ENCODE data around the gene TMIGD3.

The TMIGD3 gene

DNA sequence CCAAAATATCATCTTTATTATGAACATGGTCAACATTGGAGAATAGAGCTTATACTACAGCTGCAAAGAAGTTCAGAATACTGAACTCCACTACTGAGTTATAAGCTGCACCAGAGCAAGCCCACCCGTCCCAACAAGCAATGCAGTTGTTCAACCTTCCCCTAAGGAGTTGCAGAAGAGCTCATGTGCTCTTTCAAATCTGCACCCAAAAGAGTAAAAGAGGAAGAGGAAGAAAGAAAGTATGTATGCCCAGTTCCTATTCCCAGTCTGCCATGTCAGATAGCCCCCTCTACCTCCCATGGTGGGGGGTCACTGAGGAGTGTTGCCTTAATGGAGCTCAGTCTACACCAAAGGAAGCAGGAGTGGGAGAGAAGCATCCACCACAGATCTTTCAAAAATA, 22.8 kb downstream of the TMIGD3 start:
- H3K4me3 ChIP-seq (ENCODE audit: low read depth, low read length) = no peak overlapping the region
- no peak for DNase-seq (ENCODE audit: low read depth)

GRCh38 chr1:111476761-111477309, 26.6 kb downstream of the TMIGD3 start:
- no peak overlapping the region for H3K4me3 ChIP-seq (ENCODE audit: low read depth, low read length)
- no peak for DNase-seq (ENCODE audit: low read depth)

DNA sequence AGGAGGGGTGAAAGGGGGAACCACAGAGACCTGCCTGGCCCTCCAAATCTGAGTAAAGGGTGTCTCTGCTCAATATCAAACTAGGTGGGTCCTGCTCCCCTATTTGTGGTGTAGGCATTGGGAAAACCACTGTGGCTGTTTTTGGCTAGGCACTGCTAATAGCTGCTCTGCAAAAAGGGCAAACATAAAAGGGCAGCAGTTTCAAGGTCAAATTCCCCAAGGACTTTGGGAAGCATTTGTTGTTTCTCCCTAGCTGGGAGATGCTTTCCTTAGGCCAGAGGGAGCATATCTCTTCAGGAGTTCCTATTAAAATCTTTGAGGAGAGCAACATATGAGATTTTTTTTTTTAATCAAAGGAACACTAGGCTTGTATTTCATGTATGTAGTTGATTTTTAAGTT, 27.2 kb downstream of the TMIGD3 start:
- DNase-seq (ENCODE audit: low read depth) = no peak
- no peak overlapping the region for H3K4me3 ChIP-seq (ENCODE audit: low read depth, low read length)

- no peak overlapping the region for H3K4me3 ChIP-seq (ENCODE audit: low read depth, low read length)
- no peak for DNase-seq (ENCODE audit: low read depth)
These were observed 27.7 kb downstream of the TMIGD3 start for GRCh38 chr1:111475701-111476100.

DNA sequence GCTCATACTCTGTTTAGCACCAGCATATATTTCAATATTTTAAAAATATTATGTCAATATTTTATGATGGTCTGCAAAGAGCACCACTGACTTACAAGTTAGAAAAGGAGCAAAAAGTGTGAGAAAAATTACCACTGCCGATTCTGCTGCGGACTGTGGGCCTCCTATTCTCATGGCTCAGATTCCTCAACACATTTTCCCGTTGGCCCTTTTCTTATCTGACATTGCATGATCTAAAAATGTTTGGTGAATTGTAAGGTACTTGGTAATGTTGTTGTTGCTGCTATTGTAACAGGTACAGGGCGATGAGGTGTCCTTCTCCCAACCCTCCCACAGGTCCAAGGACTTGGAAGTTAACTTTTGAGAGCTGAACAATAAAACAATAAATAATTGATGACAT, 28.9 kb downstream of the TMIGD3 start:
- H3K4me3 ChIP-seq (ENCODE audit: low read depth, low read length) = no peak overlapping the region
- DNase-seq (ENCODE audit: low read depth) = no peak

- no peak for DNase-seq (ENCODE audit: low read depth)
- H3K4me3 ChIP-seq (ENCODE audit: low read depth, low read length) = no peak overlapping the region
These were observed 29.3 kb downstream of the TMIGD3 start for GRCh38 chr1:111474106-111474505.

DNA sequence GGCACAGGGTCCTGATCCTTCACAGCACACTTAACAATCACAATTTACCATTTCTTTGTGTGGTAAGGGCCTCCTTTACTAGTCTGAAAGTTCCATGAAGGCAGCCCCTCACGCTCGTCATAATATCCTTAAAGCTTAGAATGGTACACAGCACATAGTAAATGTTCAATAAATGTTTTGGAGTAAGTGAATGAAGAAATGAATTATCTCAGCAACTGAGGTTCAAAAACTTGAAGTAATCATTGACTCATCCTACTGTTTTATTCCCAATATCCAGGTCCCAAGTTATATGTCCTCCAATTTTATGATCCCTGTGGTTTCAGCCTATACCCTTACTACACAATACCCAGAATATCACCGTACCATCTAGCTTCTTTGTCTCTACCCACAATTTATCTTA, 31.9 kb downstream of the TMIGD3 start:
- no peak overlapping the region for H3K4me3 ChIP-seq (ENCODE audit: low read depth, low read length)
- no peak for DNase-seq (ENCODE audit: low read depth)

GRCh38 chr1:111471012-111471411, 32.4 kb downstream of the TMIGD3 start:
- DNase-seq (ENCODE audit: low read depth) = no peak
- H3K4me3 ChIP-seq (ENCODE audit: low read depth, low read length) = no peak overlapping the region

DNA sequence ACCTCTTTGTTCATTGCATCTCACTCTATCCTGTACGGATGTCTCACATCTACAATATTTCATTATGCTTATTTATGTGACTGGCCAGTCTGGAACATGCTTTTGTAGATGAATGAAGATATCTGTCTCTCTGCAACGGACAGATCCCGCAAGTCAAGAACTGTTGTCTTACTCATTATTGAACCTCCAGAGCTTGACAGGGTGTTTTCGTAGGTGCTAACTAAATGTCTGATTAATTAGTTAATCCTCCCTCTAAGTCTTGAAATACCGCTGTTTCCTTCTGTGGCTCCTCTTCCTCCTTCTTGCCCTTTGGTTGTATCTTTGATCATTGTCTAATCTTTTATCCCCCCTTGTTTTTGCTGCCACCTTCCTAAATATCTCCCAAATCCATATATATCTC, 32.8 kb downstream of the TMIGD3 start:
- no peak for DNase-seq (ENCODE audit: low read depth)
- no peak overlapping the region for H3K4me3 ChIP-seq (ENCODE audit: low read depth, low read length)

DNA sequence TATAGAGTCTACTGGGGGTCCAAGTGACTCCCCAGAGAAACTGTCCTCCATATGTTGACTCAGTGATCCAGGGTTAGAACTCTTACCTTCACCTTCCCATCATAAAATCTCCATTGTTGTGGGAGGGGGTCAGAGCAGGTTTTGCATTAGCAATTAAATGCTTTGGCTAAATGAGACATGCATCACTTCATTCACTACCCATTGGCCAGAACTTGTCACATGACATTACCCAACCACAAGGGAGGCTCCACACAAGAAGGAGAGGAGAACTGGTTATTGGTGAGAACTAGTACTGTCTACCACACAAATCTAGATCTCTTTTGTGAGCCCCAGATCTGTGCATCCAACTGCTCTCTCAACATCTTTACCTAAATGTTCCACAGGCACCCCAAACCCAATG, 33.9 kb downstream of the TMIGD3 start:
- DNase-seq (ENCODE audit: low read depth) = no peak
- H3K4me3 ChIP-seq (ENCODE audit: low read depth, low read length) = no peak overlapping the region

- H3K4me3 ChIP-seq (ENCODE audit: low read depth, low read length) = no peak overlapping the region
- DNase-seq (ENCODE audit: low read depth) = no peak
These were observed 34.7 kb downstream of the TMIGD3 start for GRCh38 chr1:111468717-111469100.

DNA sequence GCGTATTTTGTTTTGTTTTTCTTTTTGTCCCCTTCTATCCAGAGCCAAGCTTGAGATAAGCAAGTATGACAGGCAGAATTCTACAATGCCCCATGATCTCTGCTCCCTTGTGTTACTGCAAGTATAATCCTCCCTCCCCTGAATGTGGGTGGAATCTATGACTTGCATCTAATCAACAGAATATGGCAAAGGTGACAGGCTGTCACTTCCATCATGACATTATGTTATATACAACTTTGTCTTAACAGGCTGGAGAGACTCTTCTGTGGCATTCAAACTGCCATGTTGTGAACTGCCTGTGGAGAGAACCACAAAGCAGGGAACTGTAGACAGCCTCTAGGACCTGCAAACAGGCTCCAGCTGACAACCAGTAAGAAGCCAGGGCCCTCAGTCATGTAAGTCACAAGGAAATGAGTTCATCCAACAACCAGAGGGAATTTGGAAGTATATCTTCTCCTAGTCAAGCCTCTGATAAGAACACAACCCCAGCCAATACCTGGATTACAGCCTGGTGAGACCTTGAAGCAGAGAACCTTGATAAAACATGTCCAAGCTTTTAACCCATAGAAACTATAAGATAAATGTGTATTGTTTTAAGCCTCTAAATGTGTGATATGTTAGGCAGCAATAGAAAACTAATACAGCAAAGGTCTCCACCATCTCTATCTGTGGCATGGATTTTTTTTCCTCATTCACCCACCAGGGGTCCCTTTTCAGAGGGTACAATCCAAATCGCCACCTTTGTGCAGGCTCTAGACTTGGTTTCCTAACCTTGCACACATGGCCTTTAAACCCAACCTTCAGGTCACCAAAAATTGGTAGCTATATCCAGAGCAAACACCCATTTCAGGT, 35.3 kb downstream of the TMIGD3 start:
- no peak overlapping the region for H3K4me3 ChIP-seq (ENCODE audit: low read depth, low read length)
- DNase-seq (ENCODE audit: low read depth) = no peak

- no peak overlapping the region for H3K4me3 ChIP-seq (ENCODE audit: low read depth, low read length)
- no peak for DNase-seq (ENCODE audit: low read depth)
These were observed 37.0 kb downstream of the TMIGD3 start for GRCh38 chr1:111466480-111466879.

DNA sequence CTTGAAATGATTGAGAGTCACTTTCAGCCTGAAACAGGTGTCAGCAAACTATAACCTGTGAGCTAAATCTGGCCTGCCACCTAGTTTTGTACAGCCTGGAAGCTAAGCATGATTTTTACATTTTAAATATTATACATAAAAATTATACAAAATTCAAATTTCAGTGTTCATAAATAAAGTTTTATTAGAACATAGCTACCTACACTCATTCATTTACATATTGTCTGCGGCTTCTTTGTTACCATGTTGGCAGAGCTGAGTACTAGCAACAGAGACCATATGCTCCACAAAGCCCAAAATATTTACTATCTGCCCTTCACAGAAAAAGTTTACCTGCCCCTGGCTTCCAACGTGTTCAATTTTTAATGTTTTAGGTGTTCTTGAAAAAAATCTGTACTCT, 37.7 kb downstream of the TMIGD3 start:
- H3K4me3 ChIP-seq (ENCODE audit: low read depth, low read length) = no peak overlapping the region
- DNase-seq (ENCODE audit: low read depth) = no peak

DNA sequence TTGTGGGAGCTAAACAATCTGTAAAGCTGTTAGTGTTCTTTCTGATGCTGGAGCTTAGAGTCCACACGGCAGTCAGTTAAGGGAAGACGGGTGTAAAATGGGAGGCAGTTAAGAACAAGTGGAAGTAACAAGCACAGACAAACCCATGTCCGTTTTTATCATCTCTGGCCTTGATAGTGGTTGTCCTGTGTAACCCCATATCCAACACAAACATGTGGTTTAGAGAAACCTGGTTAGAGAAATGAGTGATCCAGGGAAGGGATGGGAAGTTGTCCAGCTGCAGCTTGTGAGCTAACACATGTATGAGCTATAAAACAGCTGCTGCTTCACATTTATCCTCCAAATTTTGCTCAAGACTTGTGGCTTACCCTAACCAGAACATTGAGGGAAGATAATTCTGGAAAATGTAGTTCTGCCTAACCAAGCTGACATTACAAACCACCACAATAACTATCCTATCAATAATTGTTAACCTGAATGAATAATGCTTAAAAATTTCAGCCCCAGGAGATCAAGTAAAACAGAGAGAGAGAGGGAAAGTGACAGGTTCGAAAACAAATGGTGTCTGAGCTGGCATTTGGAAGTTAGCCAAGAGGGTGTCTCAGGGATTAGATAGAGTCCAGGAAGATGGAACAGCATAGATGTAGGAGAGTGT, 40.3 kb downstream of the TMIGD3 start:
- DNase-seq (ENCODE audit: low read depth) = peak; percentile 36
- H3K4me3 ChIP-seq (ENCODE audit: low read depth, low read length) = no peak overlapping the region

DNA sequence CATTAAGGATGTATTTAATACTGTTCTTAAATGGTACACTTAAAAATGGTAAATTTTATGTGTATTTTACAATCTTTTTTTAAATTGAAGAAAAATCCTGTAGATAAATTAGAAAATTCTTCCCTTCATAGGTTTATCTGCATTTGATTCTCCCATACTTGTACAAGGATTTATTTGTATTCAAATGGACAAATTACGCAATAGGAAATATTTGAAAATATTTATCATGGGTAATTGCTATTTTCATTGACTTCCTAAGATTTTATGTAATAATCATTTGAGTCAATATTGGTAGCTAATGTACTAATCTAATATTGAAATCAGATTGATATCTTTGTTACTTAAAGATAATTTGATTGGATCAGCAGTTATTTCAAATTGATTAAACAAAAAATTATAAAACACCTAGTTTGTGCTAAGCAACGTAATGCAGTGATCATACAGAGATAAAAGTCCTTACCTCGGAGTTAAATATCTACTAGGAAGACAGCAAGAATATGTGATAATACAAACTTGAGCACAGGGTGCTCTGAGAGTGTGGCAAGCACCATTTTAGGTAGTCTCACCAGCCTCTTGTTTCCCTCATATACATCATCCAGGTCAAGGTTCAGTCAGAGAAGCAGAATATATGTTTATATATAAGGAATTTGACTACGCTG, 40.9 kb downstream of the TMIGD3 start:
- H3K4me3 ChIP-seq (ENCODE audit: low read depth, low read length) = no peak overlapping the region
- DNase-seq (ENCODE audit: low read depth) = no peak

DNA sequence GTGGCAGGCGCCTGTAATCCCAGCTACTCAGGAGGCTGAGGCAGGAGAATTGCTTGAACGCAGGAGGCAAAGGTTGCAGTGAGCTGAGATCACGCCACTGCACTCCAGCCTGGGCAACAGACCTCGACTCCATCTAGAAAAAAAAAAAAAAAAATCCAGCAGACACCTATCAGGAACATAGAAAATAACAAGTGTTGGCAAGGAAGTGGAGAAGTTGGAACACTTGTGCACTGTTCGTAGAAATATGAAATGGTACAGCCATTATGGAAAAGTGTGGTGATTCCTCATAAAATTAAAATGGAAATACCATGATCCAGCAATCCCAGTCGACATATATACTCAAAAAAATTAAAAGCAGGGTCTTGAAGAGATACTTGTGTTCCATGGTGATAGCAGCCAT, 41.7 kb downstream of the TMIGD3 start:
- no peak overlapping the region for H3K4me3 ChIP-seq (ENCODE audit: low read depth, low read length)
- DNase-seq (ENCODE audit: low read depth) = no peak

DNA sequence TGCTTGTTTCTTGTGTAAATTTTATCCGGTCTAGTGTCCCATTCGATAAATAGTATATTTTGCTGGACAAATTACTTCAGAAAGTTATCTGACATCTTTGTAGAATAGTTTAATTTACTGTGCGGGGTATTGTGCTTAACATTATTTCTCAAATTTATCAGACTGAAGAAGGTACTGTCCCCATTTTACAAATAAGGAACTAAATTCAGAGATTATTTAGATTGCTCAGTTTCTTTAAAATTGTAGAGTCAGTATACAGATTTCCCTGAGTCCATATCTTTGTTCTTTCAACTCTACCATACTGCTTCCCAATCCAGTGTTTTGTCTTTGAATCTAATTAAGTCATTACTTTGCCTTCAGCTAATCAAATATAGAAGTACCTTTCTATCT, 47.8 kb downstream of the TMIGD3 start:
- H3K4me3 ChIP-seq (ENCODE audit: low read depth, low read length) = no peak overlapping the region

DNA sequence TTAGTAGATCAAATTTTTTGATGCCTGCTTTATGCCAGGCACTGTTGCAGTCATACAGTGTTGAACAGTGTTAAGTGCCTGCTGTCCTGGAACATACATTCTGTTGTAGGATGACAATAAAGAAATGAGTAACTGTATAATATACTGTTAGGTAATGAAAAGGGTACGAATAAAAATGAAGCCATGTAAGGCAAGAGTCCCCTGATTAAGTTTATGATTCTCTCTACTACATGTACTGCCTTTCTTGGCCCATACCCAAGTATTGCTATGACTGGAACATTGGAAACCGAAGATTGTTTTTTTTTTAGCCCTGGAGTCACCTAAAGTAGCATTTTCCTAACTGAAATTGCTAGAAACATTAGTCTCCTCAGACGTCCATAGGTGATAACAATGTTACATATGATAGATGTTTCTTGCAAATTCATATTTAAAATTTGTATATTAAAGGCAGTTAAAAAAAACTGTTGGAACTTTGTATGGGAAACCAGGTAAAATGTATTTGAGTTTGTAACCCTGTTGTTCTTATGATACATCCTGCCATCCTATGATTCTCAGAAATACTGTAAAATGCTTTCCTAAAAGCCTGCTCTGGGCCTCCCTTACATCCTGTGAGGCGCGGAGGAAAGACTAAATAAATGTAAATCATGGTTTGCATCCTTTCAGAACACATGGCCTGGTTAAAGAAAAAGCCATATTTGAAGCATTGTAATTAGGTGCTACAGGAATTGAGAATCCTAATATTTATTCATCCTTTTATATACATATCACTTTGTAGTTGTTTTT, 48.4 kb downstream of the TMIGD3 start:
- DNase-seq (ENCODE audit: low read depth) = no peak
- H3K4me3 ChIP-seq (ENCODE audit: low read depth, low read length) = no peak overlapping the region

More for the DNA sequence above, 47.8 kb downstream of the TMIGD3 start:
- DNase-seq (ENCODE audit: low read depth) = no peak

DNA sequence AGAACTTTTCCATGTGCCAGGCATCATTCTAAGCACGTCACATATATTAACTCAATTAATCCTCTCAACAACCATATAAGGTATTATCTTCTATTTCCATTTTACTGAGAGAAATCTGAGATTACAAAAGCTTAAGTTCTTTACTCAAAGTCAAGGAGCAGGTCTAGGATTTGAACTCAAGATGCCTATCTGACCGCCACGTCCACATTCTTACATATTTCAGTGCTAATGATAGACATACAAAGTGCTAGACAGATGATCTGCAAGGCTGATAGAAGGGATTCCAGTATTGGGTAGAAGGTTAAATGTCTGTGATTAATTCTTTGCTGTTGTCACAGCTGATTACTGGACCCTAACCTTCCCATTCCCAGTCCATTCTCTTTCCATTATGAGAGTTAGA, 49.7 kb downstream of the TMIGD3 start:
- H3K4me3 ChIP-seq (ENCODE audit: low read depth, low read length) = no peak overlapping the region
- DNase-seq (ENCODE audit: low read depth) = no peak
